ENCODE measurements around the gene FLNB.
A peak's percentile ranks its signal among the peaks of the same experiment; 100 is the strongest.
"Not testable (repeated sequence)": the region's sequence is repeated elsewhere in the genome, so short reads cannot be mapped to it uniquely, and the experiment has no call there.

The FLNB gene

DNA sequence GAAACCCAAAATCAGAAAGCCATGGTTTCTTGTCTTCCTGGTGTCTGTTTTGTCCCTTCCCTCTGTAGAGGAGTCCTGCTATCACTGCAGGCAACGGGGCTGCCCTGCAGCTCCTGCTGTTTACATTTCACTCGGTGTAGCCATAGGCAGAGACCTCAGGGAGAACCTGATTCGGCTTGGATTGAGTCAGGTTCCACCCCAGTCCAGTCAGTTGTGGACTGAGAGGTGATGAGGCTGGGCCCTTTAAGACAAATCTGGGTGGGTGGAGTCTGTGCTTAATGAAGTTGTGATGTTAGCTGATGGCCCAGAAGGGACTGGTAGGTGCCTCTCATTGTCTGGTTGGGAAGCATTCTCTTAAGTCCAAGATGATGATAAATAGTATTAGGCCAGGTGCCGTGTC, 35.7 kb downstream of the FLNB start:
- no peak for DNase-seq (ENCODE audit: low read depth)
- no peak overlapping the region for H3K4me3 ChIP-seq (ENCODE audit: low read depth, low read length)

DNA sequence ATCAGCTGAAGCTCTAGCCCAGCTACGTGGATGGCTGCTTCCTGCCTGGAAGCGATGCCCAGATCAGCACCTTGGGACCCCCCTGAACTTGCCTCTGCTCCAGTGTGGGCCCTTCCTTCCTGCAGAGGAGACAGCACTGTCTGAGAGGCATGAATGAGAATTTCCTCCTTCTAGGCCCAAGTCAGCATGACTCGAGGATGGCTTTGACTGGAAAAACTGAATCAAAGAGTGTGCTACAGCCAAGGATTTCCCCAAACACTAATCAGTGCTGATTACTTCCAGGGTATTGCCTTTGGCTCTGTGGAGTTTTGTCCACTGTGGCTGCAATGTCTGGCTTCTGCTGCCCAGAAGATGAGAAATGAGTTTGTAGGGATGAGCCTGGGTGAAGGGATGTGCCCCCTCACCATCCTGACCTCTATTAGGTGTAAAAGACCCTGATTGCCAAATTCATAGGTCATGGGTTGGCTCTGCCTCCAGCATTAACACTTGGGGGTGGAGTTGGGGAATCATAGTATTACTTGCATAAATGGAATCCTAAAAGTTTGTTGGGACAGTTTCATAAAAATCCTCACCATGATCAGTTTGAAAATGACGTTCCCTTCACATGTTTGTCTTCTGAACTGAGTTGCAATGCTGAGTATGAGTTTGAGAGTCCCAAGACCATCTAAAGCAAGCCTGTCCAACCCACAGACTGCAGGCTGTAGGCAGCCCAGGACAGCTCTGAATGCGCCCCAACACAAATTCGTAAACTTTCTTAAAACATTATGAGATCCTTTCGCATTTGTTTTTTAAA, 36.7 kb downstream of the FLNB start:
- no peak for DNase-seq (ENCODE audit: low read depth)
- H3K4me3 ChIP-seq (ENCODE audit: low read depth, low read length): no peak overlapping the region

DNA sequence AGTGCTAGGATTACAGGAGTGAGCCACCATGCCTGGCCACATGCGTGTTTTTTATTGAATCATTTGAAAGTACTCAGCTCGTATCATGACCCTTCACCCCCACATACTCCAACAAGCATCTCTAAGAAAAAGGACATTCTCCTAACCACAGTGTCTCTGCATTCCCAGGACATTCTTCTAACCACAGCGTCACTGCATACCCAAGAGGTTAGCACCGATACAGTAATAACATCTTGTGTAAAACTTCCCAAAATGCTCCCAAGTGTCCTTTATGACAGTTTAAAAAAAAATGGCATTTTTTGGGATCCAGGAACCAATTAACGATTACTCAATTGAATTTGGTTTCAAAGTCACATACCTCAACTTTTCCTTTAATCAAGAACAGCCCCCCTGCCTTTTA, 39.6 kb downstream of the FLNB start:
- H3K4me3 ChIP-seq (ENCODE audit: low read depth, low read length): no peak overlapping the region
- DNase-seq (ENCODE audit: low read depth): peak; percentile 52

DNA sequence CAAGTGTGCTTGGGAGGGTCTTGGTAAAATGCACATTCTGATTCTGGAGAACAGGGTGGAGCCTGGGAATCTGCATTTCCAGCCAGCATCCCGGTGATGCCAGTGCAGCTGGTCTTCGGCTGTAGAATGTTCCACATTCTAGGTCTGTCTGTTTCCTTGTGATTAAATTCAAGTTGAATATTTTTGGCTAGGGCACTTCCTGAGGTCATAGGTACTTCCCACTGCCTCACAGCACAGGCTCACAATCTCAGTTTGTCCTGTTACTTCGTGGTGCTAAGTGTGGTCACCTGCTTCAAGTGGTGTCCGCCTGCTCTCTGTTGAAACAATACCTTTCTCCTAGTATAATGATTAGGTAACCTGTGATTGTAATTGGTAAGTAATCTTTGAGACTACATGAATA, 40.1 kb downstream of the FLNB start:
- DNase-seq (ENCODE audit: low read depth): no peak
- H3K4me3 ChIP-seq (ENCODE audit: low read depth, low read length): no peak overlapping the region

DNA sequence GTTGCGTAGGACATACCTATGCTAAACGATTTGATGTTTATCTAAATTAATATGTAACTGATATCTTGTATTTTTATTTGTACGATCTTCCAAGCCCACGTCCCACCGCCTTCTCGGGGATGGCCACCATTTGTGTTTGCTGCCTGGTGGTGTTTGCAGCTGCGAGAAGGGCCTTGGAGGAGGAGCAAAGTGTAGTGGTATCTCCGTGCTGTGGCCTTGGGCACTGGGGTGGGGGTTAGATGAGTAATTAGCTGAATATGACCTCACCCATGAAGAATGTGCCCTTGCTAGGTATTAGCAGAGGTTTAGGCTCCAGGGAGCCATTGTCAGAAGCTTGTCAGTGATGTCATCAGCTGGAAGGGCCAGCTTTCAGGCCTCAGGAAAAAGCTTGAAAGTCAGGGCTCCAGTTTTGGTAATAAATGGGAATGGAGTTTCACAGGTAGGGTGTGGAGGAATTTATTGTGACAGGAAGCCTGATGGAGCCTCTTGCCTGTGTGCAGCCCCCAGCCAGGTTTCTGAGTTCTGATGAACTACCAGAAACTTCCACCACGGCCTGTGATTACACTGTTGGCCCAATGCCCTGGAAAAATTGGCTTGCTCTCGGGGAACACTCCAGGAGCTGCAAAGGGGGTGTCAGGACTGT, 41.0 kb downstream of the FLNB start:
- H3K4me3 ChIP-seq (ENCODE audit: low read depth, low read length): no peak overlapping the region
- peak; percentile 74 for DNase-seq (ENCODE audit: low read depth)

DNA sequence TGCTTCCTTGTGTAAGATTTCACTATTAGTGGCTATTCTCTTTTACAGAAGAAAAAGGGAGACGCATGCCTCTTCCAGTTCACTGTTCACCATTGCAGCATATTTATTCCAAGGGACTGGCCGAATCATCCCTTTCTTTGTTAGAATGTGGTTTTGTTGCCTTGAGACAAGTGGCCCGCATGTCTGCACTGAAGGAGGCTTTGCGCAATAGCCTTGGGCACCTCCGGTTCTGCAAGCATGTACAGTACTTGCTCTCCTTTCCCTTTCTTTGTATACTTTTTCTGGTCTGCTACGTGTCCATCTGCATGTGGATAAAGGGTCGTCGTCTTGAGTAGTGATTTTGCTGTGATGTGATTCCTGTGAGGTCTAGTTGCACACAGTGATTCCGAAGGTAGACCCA, 43.0 kb downstream of the FLNB start:
- H3K4me3 ChIP-seq (ENCODE audit: low read depth, low read length): no peak overlapping the region
- peak; percentile 91 for DNase-seq (ENCODE audit: low read depth)

DNA sequence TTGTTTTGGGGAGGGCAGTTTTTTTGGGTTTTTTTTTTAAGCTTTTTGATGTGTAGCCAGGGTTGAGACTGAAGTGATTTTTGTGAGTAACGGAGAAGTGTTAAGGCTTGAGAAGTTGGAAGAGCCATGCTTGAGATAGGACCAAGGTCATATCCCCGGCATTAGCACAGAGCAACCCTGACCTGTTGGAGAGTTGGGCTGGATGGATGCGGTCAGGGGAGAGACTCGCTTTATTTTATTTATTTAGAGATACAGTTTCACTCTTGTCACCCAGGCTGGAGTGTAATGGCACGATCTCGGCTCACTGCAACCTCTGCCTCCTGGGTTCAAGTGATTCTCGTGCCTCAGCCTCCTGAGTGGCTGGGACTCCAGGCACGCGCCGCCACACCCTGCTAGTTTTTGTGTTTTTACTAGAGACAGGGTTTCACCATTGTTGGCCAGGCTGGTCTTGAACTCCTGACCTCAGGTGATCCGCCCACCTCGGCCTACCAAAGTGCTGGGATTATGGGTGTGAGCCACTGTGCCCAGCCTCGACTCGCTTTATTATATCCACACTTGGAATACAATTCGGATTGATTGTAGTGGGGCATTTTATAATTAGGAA, 43.5 kb downstream of the FLNB start:
- H3K4me3 ChIP-seq (ENCODE audit: low read depth, low read length); DNase-seq (ENCODE audit: low read depth): not testable (repeated sequence)

DNA sequence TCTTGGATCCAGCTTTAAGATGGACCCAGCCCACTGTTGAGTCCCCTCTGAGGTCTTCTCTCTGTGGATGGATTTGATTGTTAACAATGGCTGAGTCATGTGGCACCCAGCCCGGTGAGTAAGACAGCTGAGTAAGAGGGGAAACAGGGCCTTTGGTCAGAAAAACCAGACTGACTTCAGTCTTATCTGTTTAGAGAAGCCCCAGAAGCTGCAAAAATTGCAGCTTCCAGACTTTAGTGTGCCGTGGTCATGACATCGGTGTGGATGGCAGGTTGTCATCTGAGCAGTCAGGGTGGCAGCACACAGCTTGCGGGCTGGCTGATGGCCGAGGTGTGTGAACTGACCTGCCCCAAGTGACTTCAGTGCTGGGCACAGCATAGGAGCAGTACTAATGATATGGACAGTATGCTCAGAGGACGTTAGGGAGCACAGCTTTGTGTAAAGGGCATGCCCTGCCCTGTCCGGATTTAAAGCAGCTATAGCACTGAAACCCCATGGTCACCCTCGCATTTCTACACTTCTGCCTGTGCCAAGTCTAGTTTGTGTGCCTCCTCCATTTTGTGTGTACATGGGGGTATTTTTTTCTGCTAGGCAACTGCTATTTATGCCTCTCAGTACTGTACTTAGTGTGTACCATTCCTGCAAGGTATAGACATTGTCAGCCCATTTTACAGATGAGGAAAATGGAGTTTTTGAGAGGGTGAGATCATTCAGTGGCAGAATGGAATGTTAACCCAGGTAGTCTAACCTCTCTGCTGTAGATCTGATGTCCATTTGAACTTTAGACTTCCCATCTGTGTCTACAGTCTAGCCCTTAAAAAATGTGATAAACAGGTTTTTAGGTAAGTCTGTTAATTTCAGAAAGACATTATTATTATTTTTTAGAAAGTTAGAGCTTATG, 44.4 kb downstream of the FLNB start:
- DNase-seq (ENCODE audit: low read depth): peak; percentile 92
- H3K4me3 ChIP-seq (ENCODE audit: low read depth, low read length): peak overlapping the region; percentile 10

DNA sequence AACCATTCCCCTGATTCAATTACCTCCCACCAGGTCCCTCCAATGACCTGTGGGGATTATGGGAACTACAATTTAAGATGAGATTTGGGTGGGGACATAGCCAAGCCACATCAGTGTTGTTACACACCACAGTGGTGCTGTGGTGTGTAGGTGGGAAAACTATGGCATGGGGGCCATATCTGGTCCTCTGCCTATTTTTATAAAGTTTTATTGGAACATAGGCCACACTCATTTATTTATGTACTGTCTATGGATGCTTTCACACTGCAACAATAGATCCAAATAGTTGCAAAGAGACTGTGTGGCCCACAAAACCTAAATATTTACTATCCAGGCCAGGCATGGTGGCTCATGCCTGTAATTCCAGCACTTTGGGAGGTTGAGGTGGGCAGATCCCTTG, 46.4 kb downstream of the FLNB start:
- no peak overlapping the region for H3K4me3 ChIP-seq (ENCODE audit: low read depth, low read length)
- no peak for DNase-seq (ENCODE audit: low read depth)

DNA sequence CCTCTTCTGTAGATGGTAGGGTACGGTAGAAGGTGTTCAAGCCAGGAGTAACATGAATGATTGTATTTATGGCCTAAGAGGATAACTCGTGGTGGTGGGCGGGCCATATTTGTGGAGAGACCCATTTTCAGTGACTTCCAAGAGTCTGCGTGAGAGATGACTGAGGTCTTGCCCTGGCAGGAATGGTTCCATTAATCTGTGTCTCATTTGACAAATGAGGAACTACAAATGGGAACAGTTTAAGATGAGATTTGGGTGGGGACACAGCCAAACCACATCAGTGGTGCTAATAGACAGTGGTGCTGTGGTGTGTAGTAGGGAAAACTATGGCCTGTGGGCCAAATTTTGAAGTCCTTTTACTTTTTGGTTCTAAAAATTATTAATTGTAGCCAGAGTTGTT, 47.1 kb downstream of the FLNB start:
- no peak for DNase-seq (ENCODE audit: low read depth)
- H3K4me3 ChIP-seq (ENCODE audit: low read depth, low read length): no peak overlapping the region

DNA sequence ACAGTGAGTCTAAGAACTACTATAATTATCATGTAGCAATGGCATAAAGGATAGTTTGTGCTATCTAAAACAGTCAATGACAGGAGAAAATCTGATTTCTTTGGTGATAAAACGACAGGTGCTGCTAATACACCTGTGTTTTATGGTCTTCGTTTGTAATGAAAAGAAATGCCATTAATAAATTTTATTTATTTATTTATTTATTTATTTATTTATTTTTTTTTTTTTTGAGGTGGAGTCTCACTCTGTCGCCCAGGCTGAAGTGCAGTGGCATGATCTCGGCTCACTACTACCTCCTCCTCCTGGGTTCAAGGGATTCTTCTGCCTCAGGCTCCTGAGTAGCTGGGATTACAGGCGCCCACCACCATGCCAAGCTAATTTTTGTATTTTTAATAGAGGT, 47.7 kb downstream of the FLNB start:
- not testable (repeated sequence) for DNase-seq (ENCODE audit: low read depth)

DNA sequence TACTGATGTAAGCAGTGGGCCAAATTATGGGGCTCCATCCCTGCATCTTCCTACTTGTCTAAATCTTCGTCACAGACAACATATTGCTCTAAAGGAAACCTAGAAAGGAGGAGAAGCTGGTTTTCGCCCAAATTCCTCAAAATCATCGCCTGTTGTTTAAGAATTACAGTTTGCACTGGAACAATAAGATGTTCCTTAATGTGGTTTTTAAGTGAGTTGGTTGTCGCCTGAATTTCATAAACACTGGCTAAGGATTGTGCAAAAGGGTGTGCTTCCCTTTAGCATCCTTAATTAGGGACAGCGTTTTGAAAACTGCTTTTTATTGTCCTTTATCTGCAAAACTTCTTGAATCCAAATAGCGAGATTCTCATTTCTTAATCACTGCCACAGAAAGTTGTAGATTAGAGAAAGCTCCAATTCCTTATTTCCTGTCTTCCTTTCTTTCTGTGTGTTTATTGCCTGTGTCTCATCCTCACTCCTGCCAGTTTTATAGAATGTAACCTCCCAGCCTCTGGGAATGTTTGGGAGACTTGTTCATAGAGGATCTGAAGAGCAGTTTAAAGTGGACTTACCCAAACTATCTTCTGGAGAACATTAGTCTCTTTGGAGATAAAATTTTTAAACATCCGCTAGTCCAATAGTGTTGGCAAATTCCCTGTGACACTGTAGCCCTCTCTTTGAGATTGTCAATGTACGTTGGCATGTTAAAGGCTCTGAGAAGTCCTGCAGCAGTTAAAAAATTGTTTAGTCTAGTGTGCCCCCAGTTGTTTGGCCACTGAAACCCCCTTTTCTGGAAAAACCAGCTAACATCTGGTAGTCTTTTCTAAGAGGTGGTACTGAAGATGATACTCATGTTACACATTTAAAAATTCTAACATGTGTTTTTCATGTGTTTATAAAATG, 50.4 kb downstream of the FLNB start:
- DNase-seq (ENCODE audit: low read depth): no peak
- H3K4me3 ChIP-seq (ENCODE audit: low read depth, low read length): no peak overlapping the region

More for the DNA sequence above, 47.7 kb downstream of the FLNB start:
- H3K4me3 ChIP-seq (ENCODE audit: low read depth, low read length): not testable (repeated sequence)

DNA sequence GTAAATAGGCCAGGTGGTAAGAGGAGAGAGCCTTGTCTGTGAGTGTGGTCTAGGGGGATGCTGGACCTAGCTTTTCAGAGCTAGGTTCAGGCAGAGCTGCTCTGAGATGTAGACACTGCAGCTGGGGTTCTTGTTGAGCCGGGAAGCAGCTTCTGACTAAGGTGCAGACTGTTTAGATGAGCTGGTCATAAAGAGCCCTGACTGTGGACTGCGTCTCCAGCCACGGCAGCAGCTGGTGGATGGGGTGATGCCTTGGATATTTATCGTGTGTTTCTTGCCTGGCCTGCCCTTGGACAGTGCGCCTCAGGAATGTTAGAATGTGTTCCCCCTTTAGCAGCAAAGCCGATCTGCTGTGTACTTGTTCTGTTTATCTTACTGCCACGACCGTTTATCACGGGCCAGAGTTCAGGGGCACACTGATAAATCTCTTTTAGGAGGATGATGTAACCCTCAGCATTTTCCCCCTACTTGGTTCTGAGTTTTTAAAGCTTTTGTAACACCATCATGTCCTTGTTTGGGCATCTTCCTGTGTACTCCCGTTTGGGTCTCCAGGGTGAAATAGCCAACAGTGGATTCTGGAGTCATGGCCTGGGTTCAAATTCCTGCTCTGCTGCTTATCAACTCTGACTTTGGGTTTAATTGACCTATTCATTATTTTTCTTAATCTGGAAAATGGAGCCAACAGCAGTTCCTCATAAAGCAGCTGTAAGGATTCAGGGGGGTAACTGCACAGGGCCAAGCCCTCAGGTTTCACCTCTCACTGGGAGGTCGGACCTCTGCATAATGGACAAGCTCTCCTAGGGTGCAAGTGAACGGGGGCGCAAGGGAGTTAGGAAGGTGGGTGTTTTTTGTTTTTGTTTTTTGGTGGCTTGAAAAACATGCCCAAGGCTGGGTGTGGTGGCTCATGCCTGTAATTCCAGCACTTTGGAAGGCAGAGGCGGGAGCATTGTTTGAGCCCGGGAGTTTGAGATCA, 51.4 kb downstream of the FLNB start:
- no peak overlapping the region for H3K4me3 ChIP-seq (ENCODE audit: low read depth, low read length)
- no peak for DNase-seq (ENCODE audit: low read depth)

DNA sequence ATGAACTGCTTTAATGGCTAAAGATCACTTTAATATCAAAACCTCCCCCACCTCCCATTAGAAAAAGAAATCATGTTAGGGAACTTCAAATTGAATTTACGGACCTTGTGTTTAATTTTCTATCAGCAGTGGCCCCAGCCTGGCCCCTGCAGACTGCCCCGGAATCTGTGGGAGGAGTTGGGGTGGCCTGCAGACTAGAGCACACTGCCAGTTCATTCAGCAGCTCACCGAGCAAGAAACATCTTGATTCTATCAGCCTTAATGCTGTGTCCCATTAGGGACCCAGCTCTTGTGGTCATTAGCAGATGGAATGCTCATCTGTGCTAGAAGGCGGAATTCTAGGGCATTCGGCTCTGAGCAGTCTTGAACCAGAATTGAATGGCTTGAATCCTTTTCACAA, 54.2 kb downstream of the FLNB start:
- no peak for DNase-seq (ENCODE audit: low read depth)
- no peak overlapping the region for H3K4me3 ChIP-seq (ENCODE audit: low read depth, low read length)

DNA sequence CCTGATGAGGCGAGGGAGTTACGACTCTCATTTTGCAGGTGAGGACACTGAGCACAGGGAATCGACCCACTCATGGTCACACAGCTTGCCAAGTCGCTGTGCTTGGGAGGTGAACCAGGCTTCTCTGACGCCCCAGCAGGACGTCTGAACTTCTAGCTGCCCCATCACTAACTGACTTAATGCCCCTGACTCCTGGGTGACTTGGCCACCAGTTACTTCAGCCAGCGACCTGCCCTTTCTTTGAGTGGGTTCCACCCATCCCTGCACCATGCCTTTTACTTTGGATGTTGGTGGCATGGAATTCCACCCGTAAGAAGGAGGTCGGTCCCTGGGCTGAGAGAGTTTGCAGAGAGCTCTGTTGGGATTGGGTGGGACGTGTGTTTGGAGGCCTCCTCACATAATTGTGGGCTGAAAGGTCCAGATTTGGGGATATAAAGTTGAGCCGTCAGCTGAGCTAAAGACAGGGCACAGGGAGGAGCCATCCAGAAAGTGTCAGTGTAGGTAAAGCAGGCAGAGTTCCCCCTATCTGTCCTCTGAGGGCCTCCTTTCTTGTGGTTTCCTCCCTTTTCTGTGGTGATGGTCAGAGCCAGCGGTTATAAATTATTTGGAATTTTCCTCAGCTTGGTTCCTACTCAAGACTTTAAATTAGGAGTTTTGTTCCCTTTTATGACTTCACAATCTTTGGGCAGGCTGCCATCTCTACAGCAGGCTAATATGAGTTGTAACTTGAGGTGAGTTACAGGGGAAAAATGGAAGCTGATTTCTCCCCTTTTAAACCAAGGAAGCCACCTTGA, 55.0 kb downstream of the FLNB start:
- peak; percentile 76 for DNase-seq (ENCODE audit: low read depth)
- no peak overlapping the region for H3K4me3 ChIP-seq (ENCODE audit: low read depth, low read length)

DNA sequence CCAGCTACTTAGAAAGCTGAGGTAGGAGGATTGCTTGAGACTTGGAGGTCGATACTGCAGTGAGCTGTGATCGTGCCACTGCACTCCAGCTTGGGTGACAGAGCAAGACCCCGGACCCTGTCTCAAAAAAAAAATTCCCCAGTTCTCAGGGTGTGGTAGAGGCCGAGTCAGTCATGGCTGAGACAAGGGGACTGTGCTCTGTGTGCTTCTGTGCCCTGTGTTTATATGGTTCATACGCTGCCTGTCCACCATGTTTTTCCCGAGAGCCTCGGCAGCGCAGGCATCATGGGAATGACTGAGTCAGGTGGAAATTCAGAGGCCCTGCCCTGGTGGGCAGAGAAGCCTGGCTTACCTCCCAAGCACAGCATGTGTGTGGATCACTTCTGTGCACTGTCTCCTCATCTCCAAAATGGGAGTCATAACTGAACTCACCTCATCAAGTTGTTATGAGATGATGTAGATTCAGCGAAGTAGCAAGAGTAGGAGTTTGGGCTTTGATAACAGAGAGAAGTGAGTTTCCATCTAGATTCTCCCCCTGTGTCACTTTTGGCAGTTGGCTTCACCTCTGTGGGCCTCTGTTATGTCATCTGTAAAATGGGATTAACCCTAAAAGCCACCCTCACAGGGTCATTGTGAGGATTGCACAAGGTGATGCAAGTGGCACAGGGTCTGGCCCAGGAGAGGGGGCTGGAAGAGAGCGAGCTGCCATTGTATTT, 56.9 kb downstream of the FLNB start:
- H3K4me3 ChIP-seq (ENCODE audit: low read depth, low read length): no peak overlapping the region
- no peak for DNase-seq (ENCODE audit: low read depth)

Data from skeletal muscle cell (primary cell).